HUES64 (cell line): ENCODE results near the gene LY86.

Source experiments
- H3K27ac ChIP-seq: 2 replicates; pipeline ENCODE4 v1.7.0; 2013; ENCODE audit warnings: low read depth, low read length, inconsistent platforms
- H3K27me3 ChIP-seq: 2 replicates; pipeline ENCODE4 v1.6.1; 2013; ENCODE audit warnings: mild to moderate bottlenecking, low read length; ENCODE audit not compliant: insufficient read depth
- H3K36me3 ChIP-seq: 2 replicates; pipeline ENCODE4 v1.6.1; 2013; ENCODE audit warnings: mild to moderate bottlenecking, low read length; ENCODE audit not compliant: insufficient read depth
- H3K4me1 ChIP-seq: 2 replicates; pipeline ENCODE4 v1.6.1; 2013; ENCODE audit warnings: mild to moderate bottlenecking, low read length, moderate library complexity; ENCODE audit not compliant: insufficient read depth
- H3K4me3 ChIP-seq: 2 replicates; pipeline ENCODE4 v1.5.1; 2013; ENCODE audit warnings: mild to moderate bottlenecking, low read length, moderate library complexity
- H3K9ac ChIP-seq: 2 replicates; pipeline ENCODE4 v1.6.1; 2013; ENCODE audit warnings: mild to moderate bottlenecking, low read depth, low read length
- H3K9me3 ChIP-seq: 2 replicates; pipeline ENCODE4 v1.6.1; 2013; ENCODE audit warnings: low read depth, low read length; ENCODE audit not compliant: insufficient read depth
- WGBS: fragments of 150-250, 120-280 bp; methylation state at CpG from one replicate; pipeline ENCODE4 v1.1.7; 2013; ENCODE audit warnings: missing lambda C conversion rate; 5-methylcytosine and 5-hydroxymethylcytosine counted together

LY86 gene

DNA sequence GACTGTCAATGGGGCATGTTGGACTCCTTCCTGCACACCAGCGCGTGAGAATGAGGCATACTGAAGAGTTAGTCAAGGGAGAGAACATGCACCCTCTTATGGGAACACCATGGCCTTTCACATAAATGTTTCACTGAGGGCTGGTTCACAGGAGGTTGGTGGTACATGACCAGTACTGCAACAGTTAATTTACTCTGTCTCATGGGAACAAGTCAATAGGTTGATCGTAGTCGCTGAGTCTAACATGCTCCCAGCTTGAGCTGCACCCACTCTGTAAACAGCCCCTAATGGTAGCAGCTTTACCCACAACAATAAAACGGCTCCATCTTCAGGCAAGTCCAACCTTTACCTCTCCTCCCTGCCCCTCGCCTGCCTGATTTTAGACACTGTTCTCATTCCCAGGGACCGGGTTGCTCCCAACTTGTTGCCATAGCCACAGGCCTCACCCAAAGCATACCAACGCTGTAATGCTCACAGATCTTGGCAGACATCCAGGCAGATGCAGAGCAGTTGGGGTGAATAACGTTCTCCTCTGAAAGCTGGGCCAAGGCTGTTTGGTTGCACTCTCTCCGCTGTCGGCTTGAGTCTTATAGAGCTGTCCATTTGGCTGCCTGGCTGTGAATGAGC lies 111.3 kb downstream of the LY86 start:
- no peaks in the 10 kb centered on the region for H3K27me3 ChIP-seq
- H3K4me1 ChIP-seq, result peaks cover 33% of the 10 kb centered on the region
- 72% methylated on average over 11 of the region's 11 CpGs for WGBS
- H3K36me3 ChIP-seq, result no peaks in the 10 kb centered on the region
- H3K4me3 ChIP-seq, result no peak overlapping the region
- no peak overlapping the region for H3K9ac ChIP-seq
- H3K9me3 ChIP-seq, result no peaks in the 10 kb centered on the region
- no peak overlapping the region for H3K27ac ChIP-seq

GRCh38 chr6:6700407-6701270 lies 112.1 kb downstream of the LY86 start:
- H3K27ac ChIP-seq, result no peak overlapping the region

DNA sequence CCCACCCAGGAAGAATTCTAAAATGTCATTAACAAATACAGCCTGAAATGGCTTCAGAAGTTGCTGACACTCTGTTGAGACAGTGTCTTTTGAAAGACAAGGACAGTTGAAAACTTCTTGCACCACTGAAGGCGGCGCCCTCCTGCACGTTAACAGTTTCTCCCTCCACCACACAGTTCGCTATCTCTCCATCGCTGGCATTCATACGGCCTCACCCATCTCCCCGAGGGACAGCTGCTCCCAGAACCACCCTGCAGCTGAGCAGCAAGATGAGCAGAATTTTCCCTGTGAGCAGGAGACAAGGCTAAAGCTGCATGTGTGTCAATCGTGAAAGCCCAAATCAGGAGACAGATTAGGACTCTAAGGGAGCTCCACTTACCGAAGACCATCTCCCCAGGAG lies 113.3 kb downstream of the LY86 start:
- H3K27ac ChIP-seq, result no peak overlapping the region

More at GRCh38 chr6:6700407-6701270, 112.1 kb downstream of the LY86 start:
- Histone ChIP-seq H3K4me3 (no peak overlapping the region), H3K9me3 (no peaks in the 10 kb centered on the region), H3K4me1 (peaks cover 25% of the 10 kb centered on the region), H3K36me3 (no peaks in the 10 kb centered on the region), H3K27me3 (no peaks in the 10 kb centered on the region), H3K9ac (no peak overlapping the region)
- 94% methylated on average over 13 of the region's 13 CpGs for WGBS

GRCh38 chr6:6703699-6704098 lies 115.2 kb downstream of the LY86 start:
- no peak overlapping the region for H3K4me3 ChIP-seq
- 97% methylated on average over 4 of the region's 4 CpGs for WGBS

More for the DNA sequence above, 113.3 kb downstream of the LY86 start:
- H3K9me3 ChIP-seq, result no peaks in the 10 kb centered on the region
- peaks cover 13% of the 10 kb centered on the region; the same call in 1 of the 2 replicates for H3K4me1 ChIP-seq
- no peaks in the 10 kb centered on the region for H3K36me3 ChIP-seq
- H3K9ac ChIP-seq, result no peak overlapping the region
- no peak overlapping the region for H3K4me3 ChIP-seq
- 85% methylated on average over 9 of the region's 9 CpGs for WGBS
- H3K27me3 ChIP-seq, result no peaks in the 10 kb centered on the region

More at GRCh38 chr6:6703699-6704098, 115.2 kb downstream of the LY86 start:
- Histone ChIP-seq H3K27me3 (no peaks in the 10 kb centered on the region), H3K9me3 (no peaks in the 10 kb centered on the region), H3K9ac (no peak overlapping the region), H3K36me3 (no peaks in the 10 kb centered on the region), H3K4me1 (0 out of 2 replicates have a peak, but pooled peaks cover 5% of the 10 kb centered on the region), H3K27ac (no peak overlapping the region)
